GM21619 (cell line): ENCODE measurements around the gene TRNAU1AP.
"Not testable (repeated sequence)": the region's sequence is repeated elsewhere in the genome, so short reads cannot be mapped to it uniquely, and the experiment has no call there.

ENCODE experiments used
- ATAC-seq: cut with Tn5 transposase; IDR thresholded peaks from one replicate; pipeline ENCODE4 v1.9.1; 2021; ENCODE audit not compliant: unreplicated experiment

The TRNAU1AP gene

GRCh38 chr1:28521502-28522164 is 31.3 kb upstream of the TRNAU1AP start:
- no peak for ATAC-seq

GRCh38 chr1:28522537-28522936 is 30.3 kb upstream of the TRNAU1AP start:
- ATAC-seq: not testable (repeated sequence)

- not testable (repeated sequence) for ATAC-seq
Observed at GRCh38 chr1:28525002-28525642, 27.8 kb upstream of the TRNAU1AP start.

GRCh38 chr1:28526886-28527285 is 26.0 kb upstream of the TRNAU1AP start:
- no peak for ATAC-seq

GRCh38 chr1:28530456-28530855 is 22.4 kb upstream of the TRNAU1AP start:
- ATAC-seq: no peak

GRCh38 chr1:28534671-28535070 is 18.2 kb upstream of the TRNAU1AP start:
- no peak for ATAC-seq

GRCh38 chr1:28535180-28535579 is 17.7 kb upstream of the TRNAU1AP start:
- ATAC-seq: no peak

- no peak for ATAC-seq
Observed at GRCh38 chr1:28537457-28538199, 15.3 kb upstream of the TRNAU1AP start.

- ATAC-seq: no peak
Observed at GRCh38 chr1:28538286-28538685, 14.6 kb upstream of the TRNAU1AP start.

GRCh38 chr1:28540651-28541050 is 12.2 kb upstream of the TRNAU1AP start:
- ATAC-seq: no peak

GRCh38 chr1:28541414-28542015 is 11.4 kb upstream of the TRNAU1AP start:
- not testable (repeated sequence) for ATAC-seq

GRCh38 chr1:28545246-28545628 is 7.6 kb upstream of the TRNAU1AP start:
- ATAC-seq: no peak

- no peak for ATAC-seq
Observed at GRCh38 chr1:28548318-28548717, 4.6 kb upstream of the TRNAU1AP start.

- ATAC-seq: no peak
Observed at GRCh38 chr1:28551381-28551780, 1.5 kb upstream of the TRNAU1AP start.

GRCh38 chr1:28560886-28561285 is 8.0 kb downstream of the TRNAU1AP start:
- no peak for ATAC-seq

- ATAC-seq: no peak
Observed at GRCh38 chr1:28564310-28564709, 11.4 kb downstream of the TRNAU1AP start.

- no peak for ATAC-seq
Observed at GRCh38 chr1:28565040-28565439, 12.2 kb downstream of the TRNAU1AP start.

GRCh38 chr1:28565726-28566125 is 12.8 kb downstream of the TRNAU1AP start:
- ATAC-seq: no peak

- no peak for ATAC-seq
Observed at GRCh38 chr1:28566931-28567330, 14.0 kb downstream of the TRNAU1AP start.

GRCh38 chr1:28571911-28572310 is 19.0 kb downstream of the TRNAU1AP start:
- no peak for ATAC-seq

- not testable (repeated sequence) for ATAC-seq
Observed at GRCh38 chr1:28572891-28573290, 20.0 kb downstream of the TRNAU1AP start.

GRCh38 chr1:28573564-28573963 is 20.7 kb downstream of the TRNAU1AP start:
- ATAC-seq: no peak
